ENCODE results near the gene RESP18.
"Not testable (repeated sequence)": the region's sequence is repeated elsewhere in the genome, so short reads cannot be mapped to it uniquely, and the experiment has no call there.

Gene RESP18

DNA sequence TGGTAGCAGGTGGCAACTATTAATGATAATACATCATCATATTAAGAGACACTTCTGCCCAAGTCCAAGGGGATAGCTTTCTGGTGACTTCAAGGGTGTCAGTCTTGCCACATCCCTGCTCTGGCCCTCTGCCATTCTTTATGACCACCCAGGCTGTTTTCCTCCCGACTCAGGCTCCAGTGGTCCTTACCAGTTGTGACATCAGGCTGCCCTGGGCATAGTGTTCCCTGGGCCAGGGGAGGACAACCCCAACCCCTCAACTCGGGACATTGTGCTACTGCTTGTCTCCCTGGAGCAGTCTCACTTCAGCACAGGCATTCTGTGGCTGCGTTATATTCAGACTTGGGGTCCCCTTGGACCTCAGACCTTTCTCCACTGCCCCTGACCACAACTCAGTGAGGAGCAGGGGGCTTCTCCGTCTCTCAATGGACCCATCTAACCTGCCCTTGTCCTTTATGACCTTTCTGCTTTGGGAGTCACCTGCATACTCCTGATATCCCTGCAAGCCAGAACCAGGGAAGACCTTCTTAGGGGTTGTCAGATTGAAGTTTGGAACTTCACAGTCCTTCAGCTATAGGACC, 40.5 kb downstream of the RESP18 start:
- DNase-seq (ENCODE audit: low read depth) = no peak

- no peak for DNase-seq (ENCODE audit: low read depth)
These were observed 41.1 kb downstream of the RESP18 start for GRCh38 chr2:219291394-219291793.

GRCh38 chr2:219290381-219291171, 42.0 kb downstream of the RESP18 start:
- no peak for DNase-seq (ENCODE audit: low read depth)

- DNase-seq (ENCODE audit: low read depth) = peak; percentile 92
These were observed 42.8 kb downstream of the RESP18 start for GRCh38 chr2:219289537-219290361.

- no peak for DNase-seq (ENCODE audit: low read depth)
These were observed 43.4 kb downstream of the RESP18 start for GRCh38 chr2:219289195-219289536.

DNA sequence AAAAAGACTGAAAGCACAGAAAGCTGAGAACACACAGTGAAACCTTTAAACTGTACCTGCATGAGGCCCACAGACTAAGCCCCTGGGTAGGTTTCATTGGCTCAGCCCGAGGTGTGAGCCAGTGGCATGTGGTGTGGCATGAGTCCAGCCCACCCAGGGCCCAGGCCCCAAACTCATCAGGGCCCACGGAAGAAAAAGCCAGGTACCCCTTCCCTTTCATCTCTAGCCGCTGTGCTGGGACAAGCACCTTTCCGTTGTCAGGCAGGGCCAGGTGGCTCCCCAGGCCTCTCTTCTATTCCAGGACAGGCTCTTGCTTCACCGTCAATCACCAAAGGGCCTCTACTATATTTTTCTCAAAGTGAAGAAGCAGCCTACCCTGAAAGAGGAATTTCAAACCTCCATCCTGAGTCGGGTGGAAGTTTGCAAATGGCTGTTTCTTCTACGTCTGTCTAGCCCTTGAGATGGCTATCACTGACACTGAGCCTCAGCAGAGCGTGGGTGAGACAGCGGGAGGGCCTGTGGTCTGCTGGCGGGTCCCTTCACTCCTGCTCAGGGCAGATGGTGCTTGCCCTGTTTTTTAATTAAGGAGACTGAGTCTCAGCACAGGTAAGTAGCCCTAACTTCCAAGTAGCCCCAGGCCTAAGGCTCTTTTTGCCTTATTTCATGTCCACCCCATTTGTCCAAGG, 44.8 kb downstream of the RESP18 start:
- no peak for DNase-seq (ENCODE audit: low read depth)

- not testable (repeated sequence) for DNase-seq (ENCODE audit: low read depth)
These were observed 45.5 kb downstream of the RESP18 start for GRCh38 chr2:219287116-219287440.

- DNase-seq (ENCODE audit: low read depth) = peak; percentile 17
These were observed 46.0 kb downstream of the RESP18 start for GRCh38 chr2:219286436-219287115.

GRCh38 chr2:219285894-219286425, 46.6 kb downstream of the RESP18 start:
- DNase-seq (ENCODE audit: low read depth) = peak; percentile 72

- no peak for DNase-seq (ENCODE audit: low read depth)
These were observed 47.2 kb downstream of the RESP18 start for GRCh38 chr2:219285373-219285735.

GRCh38 chr2:219284501-219285372, 47.8 kb downstream of the RESP18 start:
- no peak for DNase-seq (ENCODE audit: low read depth)

DNA sequence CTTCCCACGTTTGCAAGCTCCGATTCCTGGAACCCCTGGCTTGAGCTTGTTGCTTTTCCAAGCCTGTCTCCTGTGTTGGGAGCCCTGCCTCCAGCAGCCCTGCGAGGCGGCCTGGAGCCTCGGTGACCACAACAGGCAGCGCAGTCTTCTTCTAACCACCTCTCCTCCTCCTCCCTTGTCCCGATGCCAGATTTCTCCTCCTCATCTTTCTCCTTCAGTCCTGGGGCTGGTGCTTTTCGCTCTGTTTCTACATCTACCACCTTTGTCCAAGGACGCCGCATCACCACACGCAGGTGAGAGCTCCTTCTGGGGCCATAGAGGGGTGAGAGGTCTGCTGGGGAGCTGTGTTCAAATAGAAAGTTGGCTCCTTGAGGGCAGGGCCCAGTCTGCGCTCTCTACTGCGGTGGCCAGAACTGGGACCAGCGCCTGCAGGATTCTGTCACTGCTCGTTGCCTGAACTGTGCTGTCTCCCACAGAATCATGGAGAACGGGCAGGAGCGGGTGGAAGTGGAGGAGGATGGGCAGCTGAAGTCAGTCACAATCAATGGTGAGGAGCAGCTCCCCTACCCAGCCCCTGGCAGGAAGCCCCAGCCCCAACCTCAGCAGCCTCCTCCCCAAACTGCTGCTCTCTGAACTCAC, 49.5 kb downstream of the RESP18 start:
- no peak for DNase-seq (ENCODE audit: low read depth)

DNA sequence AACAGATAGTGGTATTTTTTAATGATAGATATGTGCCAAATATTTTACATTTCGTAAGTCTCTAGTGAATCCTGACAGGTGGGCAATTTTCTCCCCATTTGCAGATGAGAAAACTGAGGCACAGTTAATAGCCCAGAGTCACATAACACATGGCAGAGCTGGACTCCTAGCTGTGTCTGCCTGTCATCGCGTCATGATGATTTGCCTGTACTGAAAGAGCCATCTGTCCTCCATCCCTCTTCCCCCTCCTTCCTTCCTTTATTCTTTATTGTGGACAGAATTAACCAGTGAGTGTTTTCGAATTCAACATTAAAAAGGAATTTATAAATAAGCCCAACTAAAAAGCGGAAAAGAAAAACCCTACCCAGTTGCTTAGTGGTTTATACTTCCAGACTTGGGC, 50.2 kb downstream of the RESP18 start:
- DNase-seq (ENCODE audit: low read depth) = no peak

DNA sequence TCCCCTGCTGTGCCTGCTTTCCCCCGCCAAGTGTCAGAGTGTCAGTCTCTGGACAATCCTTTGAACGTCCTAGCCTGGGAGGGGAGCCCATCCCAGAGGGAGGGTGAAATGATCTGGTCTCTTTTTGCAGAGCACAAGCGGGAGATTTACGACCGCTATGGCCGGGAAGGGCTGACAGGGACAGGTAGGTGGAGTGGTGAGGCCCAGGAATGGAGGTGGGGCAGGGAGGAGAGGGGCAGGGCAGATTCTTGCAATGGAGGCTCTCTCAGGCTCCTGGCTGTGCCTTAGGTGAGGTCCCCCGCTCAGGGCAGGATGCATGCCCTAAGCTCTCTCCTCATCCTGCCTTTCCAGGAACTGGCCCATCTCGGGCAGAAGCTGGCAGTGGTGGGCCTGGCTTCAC, 51.0 kb downstream of the RESP18 start:
- DNase-seq (ENCODE audit: low read depth) = no peak

DNA sequence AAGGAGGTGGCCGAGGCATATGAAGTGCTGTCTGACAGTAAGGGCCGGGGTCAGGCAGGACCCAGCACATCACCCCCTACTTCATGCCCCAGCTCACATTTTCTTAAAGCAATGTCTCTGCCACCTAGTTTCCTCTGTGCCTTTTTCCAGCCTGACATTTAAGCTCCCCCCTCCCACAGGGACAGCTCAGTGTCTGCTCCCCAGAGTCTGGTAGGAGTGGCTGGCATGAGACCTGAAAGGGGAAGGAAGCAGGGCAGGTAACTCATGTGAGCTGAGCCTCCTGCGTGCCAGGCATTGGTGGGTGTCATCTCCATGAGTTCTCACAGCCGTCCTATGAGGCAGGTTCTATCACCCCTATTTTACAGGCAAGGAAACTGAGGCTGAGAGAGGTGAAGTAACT, 51.9 kb downstream of the RESP18 start:
- DNase-seq (ENCODE audit: low read depth) = no peak

DNA sequence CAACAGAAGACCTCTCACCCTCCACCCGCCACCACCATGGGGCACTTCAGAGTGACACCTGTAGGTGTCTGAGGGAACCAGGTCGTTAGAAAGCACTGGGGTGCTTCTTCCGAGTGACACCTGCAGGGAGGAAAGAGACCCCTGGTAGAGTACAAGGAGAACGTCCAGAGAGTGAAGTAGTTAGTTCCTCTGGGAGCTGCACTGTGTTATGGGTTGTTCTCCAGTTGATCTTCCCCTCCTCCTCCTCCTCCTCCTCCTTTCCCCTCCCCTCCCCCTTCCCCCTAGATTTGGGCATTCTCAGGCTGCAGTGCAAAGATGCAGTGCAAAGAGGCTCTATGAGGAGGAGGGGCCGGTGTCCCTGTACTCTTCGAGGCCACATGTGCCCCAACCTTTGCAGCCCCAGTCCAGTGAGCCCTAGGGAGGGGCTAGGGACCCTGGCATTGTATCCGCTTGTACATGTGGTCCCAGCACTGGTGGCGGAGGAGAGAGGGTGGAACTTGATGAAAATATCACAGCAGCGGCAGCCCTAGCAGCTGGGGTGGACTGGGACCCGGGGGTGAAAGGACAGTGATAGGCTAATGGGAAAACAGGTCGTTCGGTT, 52.5 kb downstream of the RESP18 start:
- no peak for DNase-seq (ENCODE audit: low read depth)

- DNase-seq (ENCODE audit: low read depth) = peak; percentile 97
These were observed 53.2 kb downstream of the RESP18 start, which contains the start of gene DNAJB2 for GRCh38 chr2:219279151-219279915. DNAJB2 (plus strand) TSS chr2:219279366; CDS start chr2:219279834, 468 bp downstream.

- DNase-seq (ENCODE audit: low read depth) = no peak
These were observed 53.8 kb downstream of the RESP18 start for GRCh38 chr2:219278655-219279150.
